ENCODE measurements around the gene NEU4.
"Not testable (repeated sequence)": the region's sequence is repeated elsewhere in the genome, so short reads cannot be mapped to it uniquely, and the experiment has no call there.

The NEU4 gene

DNA sequence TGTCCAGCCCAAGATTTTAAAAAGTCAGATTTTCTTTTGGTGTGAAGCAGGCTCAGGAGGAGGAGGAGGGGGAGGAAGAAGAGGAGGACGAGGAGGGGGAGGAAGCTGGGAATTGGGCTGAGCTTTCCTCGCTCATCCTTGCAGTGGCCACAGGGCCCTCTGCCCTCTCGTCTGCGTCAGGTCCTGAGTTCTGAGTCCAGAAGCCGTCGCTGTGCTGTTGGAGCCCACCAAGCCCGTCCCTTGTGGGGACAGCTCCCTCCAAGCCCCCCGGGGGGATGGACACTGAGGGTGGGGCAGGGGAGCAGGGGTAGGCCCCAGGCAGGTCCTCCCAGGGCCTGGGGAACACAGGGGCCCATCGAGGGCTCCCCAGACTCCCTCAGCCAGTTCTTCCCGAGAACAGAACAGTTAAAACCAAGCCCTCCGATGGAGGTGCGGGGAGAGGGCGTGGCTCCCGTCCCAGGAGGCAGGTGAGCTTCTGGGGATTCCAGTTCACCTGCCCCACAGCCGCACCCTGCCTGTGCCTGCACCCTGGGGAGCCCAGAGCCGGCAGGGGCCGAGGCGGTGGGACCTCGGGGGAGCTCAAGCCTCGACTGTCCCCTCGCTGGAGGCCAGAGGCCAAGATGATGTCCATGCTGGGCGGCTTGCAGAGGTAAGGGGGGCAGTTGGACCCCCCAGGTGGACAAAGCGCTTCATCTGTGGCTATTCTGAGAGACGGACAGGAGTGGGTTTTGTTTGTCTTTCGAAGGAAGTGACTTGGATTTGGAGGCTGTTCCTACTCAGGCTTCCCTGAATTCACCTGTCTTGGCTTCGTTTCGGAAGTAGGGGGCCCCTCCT is 32.4 kb upstream of the NEU4 start, which contains the start of gene GAL3ST2:
GAL3ST2 (plus strand) TSS at position 487 of the 834 bp plus-strand sequence; CDS start at position 621, 134 bp downstream.
- Histone ChIP-seq H3K4me1 (ENCODE audit: control insufficient read depth, insufficient read depth, low read length) (peaks cover 13% of the 10 kb centered on the region), H3K4me3 (ENCODE audit: low read length) (no peak within 1 kb of the TSS), H3K27me3 (ENCODE audit: control insufficient read depth, insufficient read depth, low read length) (no peaks in the 10 kb centered on the region), H3K9me3 (ENCODE audit: control insufficient read depth, insufficient read depth, low read length) (no peaks in the 10 kb centered on the region), H3K27ac (ENCODE audit: low read length) (no peak within 1 kb of the TSS), H3K36me3 (ENCODE audit: control insufficient read depth, insufficient read depth, low read length) (no peaks in the 10 kb centered on the region)
- no CpG with 5 or more reads among the region's 27 CpGs for WGBS (ENCODE audit: insufficient coverage, insufficient read length)
- DNase-seq (ENCODE audit: low read depth, low spot score): no peak

DNA sequence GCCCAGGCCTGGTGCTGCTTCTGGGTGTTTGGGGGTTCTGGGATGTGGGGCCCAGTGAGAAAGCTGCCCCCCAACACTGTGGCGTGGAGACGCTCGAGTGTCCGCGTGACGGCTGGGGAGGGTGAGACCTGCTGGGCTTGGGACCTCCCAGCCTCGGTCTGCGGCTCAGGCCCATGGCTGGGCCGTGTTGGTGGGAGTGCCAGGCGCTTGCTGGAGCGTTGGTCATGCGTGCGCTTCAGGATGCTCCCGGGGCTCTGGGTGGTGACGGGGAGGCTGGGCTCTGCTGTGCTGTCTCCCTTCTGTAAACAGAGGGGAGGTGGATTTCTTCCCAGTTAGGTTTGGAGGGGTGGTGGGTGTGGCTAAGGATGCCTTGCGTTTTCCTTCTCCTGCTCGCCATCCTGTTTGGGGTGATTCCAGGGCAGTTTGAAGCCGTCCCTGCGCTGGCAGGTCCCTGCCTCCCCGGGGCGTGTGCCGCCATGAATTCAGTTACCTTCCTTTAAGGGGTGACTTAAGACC is 31.8 kb upstream of the NEU4 start:
- H3K9me3 ChIP-seq (ENCODE audit: control insufficient read depth, insufficient read depth, low read length): no peaks in the 10 kb centered on the region
- no peaks in the 10 kb centered on the region for H3K27me3 ChIP-seq (ENCODE audit: control insufficient read depth, insufficient read depth, low read length)
- H3K36me3 ChIP-seq (ENCODE audit: control insufficient read depth, insufficient read depth, low read length): no peaks in the 10 kb centered on the region
- peaks cover 11% of the 10 kb centered on the region for H3K4me1 ChIP-seq (ENCODE audit: control insufficient read depth, insufficient read depth, low read length)
- H3K4me3 ChIP-seq (ENCODE audit: low read length): no peak overlapping the region
- DNase-seq (ENCODE audit: low read depth, low spot score): no peak
- no CpG with 5 or more reads among the region's 22 CpGs for WGBS (ENCODE audit: insufficient coverage, insufficient read length)
- H3K27ac ChIP-seq (ENCODE audit: low read length): no peak overlapping the region

DNA sequence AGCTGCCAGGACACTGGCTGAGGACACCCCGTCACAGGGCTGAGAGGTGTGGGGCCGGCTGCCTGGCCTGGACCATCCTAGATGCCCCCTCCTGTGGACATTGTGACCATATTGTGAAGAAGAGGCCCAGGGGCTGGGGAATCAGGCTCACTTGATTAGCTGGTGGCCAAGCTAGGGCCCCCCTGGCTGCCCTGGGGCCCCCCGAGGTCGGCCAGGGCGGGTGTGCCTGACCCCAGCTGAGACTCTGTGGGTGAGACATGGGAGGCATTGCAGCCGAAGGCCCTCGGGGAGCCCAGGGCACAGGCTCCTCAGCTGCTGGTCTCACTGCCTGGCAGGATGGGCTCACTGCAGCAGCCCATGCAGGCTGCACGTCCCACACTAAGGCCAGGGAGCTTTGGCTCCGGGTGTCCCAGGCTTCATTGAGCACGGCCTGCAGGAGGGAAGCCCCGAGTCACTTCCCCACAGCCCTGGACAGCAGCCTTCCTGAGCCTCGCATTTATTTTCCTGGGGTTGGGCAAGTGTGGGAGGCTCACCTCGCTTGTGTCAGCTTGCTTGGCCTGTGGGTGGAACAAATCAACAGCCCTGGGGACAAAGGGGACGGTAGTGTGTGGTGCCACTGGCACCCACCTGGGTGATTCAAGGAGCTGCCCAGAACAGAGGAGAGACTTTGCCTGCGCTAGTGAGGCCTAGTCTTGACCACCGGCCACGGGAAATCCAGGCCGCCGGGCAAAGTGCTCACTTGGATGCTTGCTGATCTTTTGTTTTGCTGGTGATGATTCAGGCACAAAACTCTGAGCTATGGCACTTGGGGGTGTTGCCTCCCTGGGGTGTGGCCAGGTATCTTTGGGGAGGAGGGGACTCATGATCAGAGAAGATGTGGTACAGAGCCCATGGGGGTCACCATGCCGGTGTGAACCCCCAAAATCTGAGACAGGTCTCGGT is 31.0 kb upstream of the NEU4 start:
- H3K27me3 ChIP-seq (ENCODE audit: control insufficient read depth, insufficient read depth, low read length): no peaks in the 10 kb centered on the region
- no peak overlapping the region for H3K27ac ChIP-seq (ENCODE audit: low read length)
- no CpG with 5 or more reads among the region's 21 CpGs for WGBS (ENCODE audit: insufficient coverage, insufficient read length)
- H3K4me1 ChIP-seq (ENCODE audit: control insufficient read depth, insufficient read depth, low read length): peaks cover 11% of the 10 kb centered on the region
- no peak overlapping the region for H3K4me3 ChIP-seq (ENCODE audit: low read length)
- H3K36me3 ChIP-seq (ENCODE audit: control insufficient read depth, insufficient read depth, low read length): no peaks in the 10 kb centered on the region
- H3K9me3 ChIP-seq (ENCODE audit: control insufficient read depth, insufficient read depth, low read length): peaks cover 2% of the 10 kb centered on the region; the same call in 1 of the 2 replicates
- DNase-seq (ENCODE audit: low read depth, low spot score): no peak

DNA sequence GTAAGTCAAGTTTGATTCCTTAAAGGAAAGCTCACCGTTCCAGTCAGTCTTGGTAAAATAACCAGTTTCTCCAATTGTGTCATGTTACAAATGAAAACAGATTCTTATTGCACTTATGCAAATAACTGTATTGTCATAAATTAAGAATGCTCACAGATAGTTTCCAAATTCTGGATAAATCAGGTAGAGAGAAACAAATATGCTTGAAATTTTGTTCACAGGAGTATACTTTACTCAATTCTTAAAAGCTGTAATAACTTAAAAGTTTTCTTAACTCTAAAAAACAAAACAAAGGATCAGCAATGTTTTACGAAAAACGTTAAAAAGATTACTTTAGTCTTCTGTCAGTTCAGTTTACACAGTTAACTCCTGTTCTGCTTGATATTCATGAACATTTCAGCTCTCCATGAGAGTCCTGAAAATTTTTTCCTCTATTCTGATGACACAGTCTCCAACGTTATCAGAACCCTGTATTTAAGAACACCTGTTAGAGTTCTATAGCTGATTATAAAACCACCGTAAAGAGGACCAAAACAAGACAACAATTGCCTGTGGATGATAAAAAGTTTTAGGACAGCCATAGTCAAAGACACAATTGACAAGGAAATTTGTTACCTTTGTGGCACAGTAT is 27.9 kb upstream of the NEU4 start:
- no CpG with 5 or more reads among the region's 5 CpGs for WGBS (ENCODE audit: insufficient coverage, insufficient read length)
- no peak for DNase-seq (ENCODE audit: low read depth, low spot score)
- Histone ChIP-seq H3K4me1 (ENCODE audit: control insufficient read depth, insufficient read depth, low read length) (peaks cover 9% of the 10 kb centered on the region), H3K27ac (ENCODE audit: low read length) (no peak overlapping the region), H3K27me3 (ENCODE audit: control insufficient read depth, insufficient read depth, low read length) (no peaks in the 10 kb centered on the region), H3K4me3 (ENCODE audit: low read length) (no peak overlapping the region), H3K9me3 (ENCODE audit: control insufficient read depth, insufficient read depth, low read length) (peaks cover 2% of the 10 kb centered on the region; the same call in 1 of the 2 replicates), H3K36me3 (ENCODE audit: control insufficient read depth, insufficient read depth, low read length) (no peaks in the 10 kb centered on the region)

DNA sequence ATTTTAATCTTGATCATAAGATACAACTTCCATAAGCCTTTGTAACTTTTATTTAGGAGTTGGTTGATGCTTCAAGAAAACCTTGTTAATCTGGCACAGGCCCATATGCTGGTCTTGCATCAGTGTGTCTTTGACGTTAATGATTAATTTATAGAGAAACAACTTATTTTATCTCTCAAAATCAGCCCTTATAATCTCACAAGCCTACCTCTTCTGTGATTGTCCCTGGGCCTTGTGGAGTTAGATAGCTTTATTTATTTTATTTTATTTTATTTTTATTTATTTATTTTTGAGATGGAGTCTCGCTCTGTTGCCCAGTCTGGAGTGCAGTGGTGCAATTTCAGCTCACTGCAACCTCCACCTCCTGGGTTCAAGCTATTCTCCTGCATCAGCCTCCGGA is 26.9 kb upstream of the NEU4 start:
- H3K36me3 ChIP-seq (ENCODE audit: control insufficient read depth, insufficient read depth, low read length); H3K27me3 ChIP-seq (ENCODE audit: control insufficient read depth, insufficient read depth, low read length); H3K4me3 ChIP-seq (ENCODE audit: low read length); H3K4me1 ChIP-seq (ENCODE audit: control insufficient read depth, insufficient read depth, low read length); H3K9me3 ChIP-seq (ENCODE audit: control insufficient read depth, insufficient read depth, low read length); DNase-seq (ENCODE audit: low read depth, low spot score); H3K27ac ChIP-seq (ENCODE audit: low read length): not testable (repeated sequence)
- WGBS (ENCODE audit: insufficient coverage, insufficient read length): no CpG with 5 or more reads among the region's 3 CpGs

DNA sequence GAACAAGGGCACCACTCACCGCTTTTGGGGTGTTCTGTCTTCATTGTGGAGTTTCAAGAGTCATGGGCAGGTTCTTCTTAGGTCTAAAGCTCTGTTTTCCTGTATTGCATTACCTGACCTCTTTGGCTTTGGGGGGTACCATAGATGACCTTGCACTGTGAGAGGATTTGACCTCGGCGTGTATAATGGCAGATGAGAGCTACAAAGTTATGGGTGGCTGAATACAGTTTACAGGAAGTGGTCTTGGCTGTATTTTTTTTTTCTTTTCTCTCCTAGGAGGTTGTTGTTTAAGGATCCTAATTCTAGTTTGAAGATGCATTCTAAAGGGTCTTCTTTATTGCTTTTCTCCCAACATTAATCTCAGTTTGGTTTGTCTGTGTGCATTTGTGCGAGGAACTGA is 20.9 kb upstream of the NEU4 start:
- no peak overlapping the region for H3K27ac ChIP-seq (ENCODE audit: low read length)
- no CpG with 5 or more reads among the region's 4 CpGs for WGBS (ENCODE audit: insufficient coverage, insufficient read length)
- no peaks in the 10 kb centered on the region for H3K36me3 ChIP-seq (ENCODE audit: control insufficient read depth, insufficient read depth, low read length)
- DNase-seq (ENCODE audit: low read depth, low spot score): no peak
- H3K4me3 ChIP-seq (ENCODE audit: low read length): no peak overlapping the region
- no peaks in the 10 kb centered on the region for H3K27me3 ChIP-seq (ENCODE audit: control insufficient read depth, insufficient read depth, low read length)
- H3K9me3 ChIP-seq (ENCODE audit: control insufficient read depth, insufficient read depth, low read length): no peaks in the 10 kb centered on the region; the same call in none of the 2 replicates
- no peaks in the 10 kb centered on the region for H3K4me1 ChIP-seq (ENCODE audit: control insufficient read depth, insufficient read depth, low read length)

DNA sequence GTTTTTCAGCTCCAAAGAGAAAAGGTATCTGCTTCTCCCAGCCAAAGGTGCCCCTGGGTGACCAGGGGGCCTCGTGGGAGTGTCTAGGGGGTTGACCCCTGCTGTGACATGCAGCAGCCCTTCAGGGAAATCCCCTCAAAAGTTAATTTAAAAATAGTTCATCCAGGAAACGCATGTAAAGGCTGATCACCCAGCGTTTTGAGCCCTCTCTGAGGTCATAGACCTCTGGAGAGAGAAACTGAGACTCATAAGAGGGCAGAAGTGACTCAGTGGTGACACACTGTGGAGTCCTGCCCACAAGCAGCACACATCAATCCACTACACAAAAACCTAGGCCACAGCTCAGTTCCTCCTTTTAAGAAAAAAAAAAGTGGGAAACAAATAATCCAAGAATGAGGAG is 20.4 kb upstream of the NEU4 start:
- Histone ChIP-seq H3K36me3 (ENCODE audit: control insufficient read depth, insufficient read depth, low read length) (no peaks in the 10 kb centered on the region), H3K9me3 (ENCODE audit: control insufficient read depth, insufficient read depth, low read length) (no peaks in the 10 kb centered on the region; the same call in none of the 2 replicates), H3K27ac (ENCODE audit: low read length) (no peak overlapping the region), H3K4me1 (ENCODE audit: control insufficient read depth, insufficient read depth, low read length) (no peaks in the 10 kb centered on the region), H3K4me3 (ENCODE audit: low read length) (no peak overlapping the region), H3K27me3 (ENCODE audit: control insufficient read depth, insufficient read depth, low read length) (no peaks in the 10 kb centered on the region)
- no CpG with 5 or more reads among the region's 3 CpGs for WGBS (ENCODE audit: insufficient coverage, insufficient read length)
- no peak for DNase-seq (ENCODE audit: low read depth, low spot score)

DNA sequence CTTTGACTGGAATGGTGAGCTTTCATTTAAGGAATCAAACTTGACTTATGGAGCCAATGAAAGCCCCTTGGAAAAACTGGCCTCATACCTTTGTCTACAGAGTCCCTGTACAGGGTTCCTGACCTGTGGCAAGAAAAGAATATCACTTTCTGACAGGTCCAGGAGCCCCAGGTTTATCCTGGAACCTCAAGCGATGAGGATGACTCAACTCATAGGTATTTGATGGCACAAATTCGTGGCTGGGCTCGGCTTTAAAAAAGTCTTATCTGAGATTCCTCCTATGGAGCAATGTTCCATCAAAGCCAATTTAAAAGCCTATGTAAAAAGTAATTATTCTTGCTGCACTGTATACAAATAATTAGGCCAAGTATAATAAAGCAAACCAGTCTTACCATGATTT is 17.6 kb upstream of the NEU4 start:
- not testable (repeated sequence) for H3K36me3 ChIP-seq (ENCODE audit: control insufficient read depth, insufficient read depth, low read length); DNase-seq (ENCODE audit: low read depth, low spot score); H3K4me1 ChIP-seq (ENCODE audit: control insufficient read depth, insufficient read depth, low read length); H3K4me3 ChIP-seq (ENCODE audit: low read length); H3K27ac ChIP-seq (ENCODE audit: low read length); H3K27me3 ChIP-seq (ENCODE audit: control insufficient read depth, insufficient read depth, low read length); H3K9me3 ChIP-seq (ENCODE audit: control insufficient read depth, insufficient read depth, low read length)
- no CpG with 5 or more reads among the region's 3 CpGs for WGBS (ENCODE audit: insufficient coverage, insufficient read length)

DNA sequence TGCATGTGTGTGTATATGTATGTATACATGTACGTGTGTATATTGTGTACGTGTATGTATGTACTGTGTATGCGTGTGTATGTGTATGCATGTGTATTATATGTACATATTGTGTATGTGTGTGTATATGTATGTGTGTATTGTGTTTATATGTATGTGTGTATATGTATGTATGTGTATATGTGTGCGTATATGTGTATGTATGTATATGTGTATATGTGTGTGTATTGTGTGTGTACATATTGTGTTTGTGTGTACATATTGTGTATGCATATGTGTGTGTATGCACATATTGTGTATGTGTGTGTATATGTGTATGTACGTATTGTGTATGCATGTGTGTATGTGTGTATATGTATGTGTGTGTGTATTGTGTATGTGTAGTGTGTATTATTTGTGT is 15.6 kb upstream of the NEU4 start:
- Histone ChIP-seq H3K27ac (ENCODE audit: low read length) (no peak overlapping the region), H3K4me1 (ENCODE audit: control insufficient read depth, insufficient read depth, low read length) (no peaks in the 10 kb centered on the region), H3K4me3 (ENCODE audit: low read length) (no peak overlapping the region), H3K36me3 (ENCODE audit: control insufficient read depth, insufficient read depth, low read length) (no peaks in the 10 kb centered on the region), H3K9me3 (ENCODE audit: control insufficient read depth, insufficient read depth, low read length) (no peaks in the 10 kb centered on the region; the same call in none of the 2 replicates), H3K27me3 (ENCODE audit: control insufficient read depth, insufficient read depth, low read length) (no peaks in the 10 kb centered on the region)
- 100% methylated on average over 4 of the region's 5 CpGs for WGBS (ENCODE audit: insufficient coverage, insufficient read length)
- DNase-seq (ENCODE audit: low read depth, low spot score): no peak
